ENCODE measurements around the gene PISD. TPM values are rescaled to one million over a fixed set of nuclear protein-coding genes. Genes with fewer than 3 reads are reported as not detected.
"Not testable (repeated sequence)": the region's sequence is repeated elsewhere in the genome, so short reads cannot be mapped to it uniquely, and the experiment has no call there.

PISD gene
- total RNA-seq, 4 donors from 2014 or later, result 15.3 to 19.0 (median 18.5) TPM

- no peak overlapping the region for H3K4me3 ChIP-seq
- ATAC-seq (no peak), DNase-seq (no peak)
- H3K4me1 ChIP-seq, result peaks cover 17 to 22% of the 10 kb centered on the region in 2 donors
- in situ Hi-C loops (cut with MboI; ENCODE audit: low sequenced_read_pairs in 4 of 4), result no loop called here
- intact Hi-C loops (cut with DNase I; ENCODE audit: low total_unique reads), result no loop called here
- H3K36me3 ChIP-seq, result peaks cover 0 to 13% of the 10 kb centered on the region in 2 donors
- no peaks in the 10 kb centered on the region for H3K27me3 ChIP-seq
- TF ChIP-seq POLR2A (IDR thresholded peaks at IDR 0.05), result no peak
- TF ChIP-seq CTCF (IDR thresholded peaks at IDR 0.05 in 4 of 5, conservative IDR thresholded peaks at IDR 0.05 in 1 of 5), result no peak
- no peaks in the 10 kb centered on the region for H3K9me3 ChIP-seq
- H3K27ac ChIP-seq, result no peak overlapping the region
Observed at GRCh38 chr22:31681349-31682345, 19.6 kb upstream of the PISD start.

GRCh38 chr22:31680861-31681341, 18.9 kb upstream of the PISD start:
- Histone ChIP-seq H3K27ac (no peak overlapping the region), H3K36me3 (peaks cover 0 to 10% of the 10 kb centered on the region in 2 donors), H3K4me1 (peaks cover 17 to 26% of the 10 kb centered on the region in 2 donors), H3K27me3 (no peaks in the 10 kb centered on the region), H3K4me3 (no peak overlapping the region), H3K9me3 (no peaks in the 10 kb centered on the region)
- intact Hi-C loops (cut with DNase I; ENCODE audit: low total_unique reads) (no loop called here), in situ Hi-C loops (cut with MboI; ENCODE audit: low sequenced_read_pairs in 4 of 4) (no loop called here)
- no peak for DNase-seq
- ATAC-seq, result no peak
- TF ChIP-seq POLR2A (IDR thresholded peaks at IDR 0.05) (no peak), CTCF (IDR thresholded peaks at IDR 0.05 in 4 of 5, conservative IDR thresholded peaks at IDR 0.05 in 1 of 5) (no peak)

DNA sequence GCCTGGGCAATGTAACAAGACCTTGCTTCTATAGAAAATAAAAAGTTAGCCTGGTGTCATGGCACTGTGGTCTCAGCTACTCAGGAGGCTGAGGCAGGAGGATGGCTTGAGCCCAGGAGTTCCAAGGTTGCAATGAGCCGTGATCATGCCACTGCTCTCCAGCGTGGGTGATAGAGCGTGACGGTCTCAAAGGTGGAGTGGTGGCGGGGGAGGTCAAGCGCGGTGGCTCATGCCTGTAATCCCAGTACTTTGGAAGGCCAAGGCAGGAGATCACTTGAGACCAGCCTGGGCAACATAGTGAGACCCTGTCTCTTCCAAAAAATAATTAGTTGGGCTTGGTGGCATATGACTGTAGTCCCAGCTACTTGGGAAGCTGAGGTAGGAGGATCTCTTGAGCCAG, 16.7 kb upstream of the PISD start:
- TF ChIP-seq POLR2A (IDR thresholded peaks at IDR 0.05), result no peak
- no peak for TF ChIP-seq CTCF (IDR thresholded peaks at IDR 0.05 in 4 of 5, conservative IDR thresholded peaks at IDR 0.05 in 1 of 5)
- intact Hi-C loops (cut with DNase I; ENCODE audit: low total_unique reads) (no loop called here), in situ Hi-C loops (cut with MboI; ENCODE audit: low sequenced_read_pairs in 4 of 4) (no loop called here)
- no peaks in the 10 kb centered on the region for H3K27me3 ChIP-seq
- H3K9me3 ChIP-seq, result no peaks in the 10 kb centered on the region
- H3K4me1 ChIP-seq, result peaks cover 17 to 26% of the 10 kb centered on the region in 2 donors
- DNase-seq, result no peak
- no peaks in the 10 kb centered on the region for H3K36me3 ChIP-seq
- H3K27ac ChIP-seq, result no peak overlapping the region
- no peak overlapping the region for H3K4me3 ChIP-seq
- no peak for ATAC-seq

- in situ Hi-C loops (cut with MboI; ENCODE audit: low sequenced_read_pairs in 4 of 4), result no loop called here
- no peaks in the 10 kb centered on the region for H3K9me3 ChIP-seq
- no peak for TF ChIP-seq CTCF (IDR thresholded peaks at IDR 0.05 in 4 of 5, conservative IDR thresholded peaks at IDR 0.05 in 1 of 5)
- TF ChIP-seq POLR2A (IDR thresholded peaks at IDR 0.05), result peak; percentile 28 to 38
- no peaks in the 10 kb centered on the region for H3K27me3 ChIP-seq
- peak overlapping the region; percentile 45 to 65 (median 52) for H3K4me3 ChIP-seq
- ATAC-seq (peak; percentile 95 to 96), DNase-seq (peak; percentile 81 to 92)
- no peaks in the 10 kb centered on the region for H3K36me3 ChIP-seq
- peak overlapping the region; percentile 41 to 69 (median 54) for H3K27ac ChIP-seq
- H3K4me1 ChIP-seq, result peaks cover 17 to 26% of the 10 kb centered on the region in 2 donors
- intact Hi-C loops (cut with DNase I; ENCODE audit: low total_unique reads), result no loop called here
Observed at GRCh38 chr22:31676700-31677099, 14.7 kb upstream of the PISD start.

DNA sequence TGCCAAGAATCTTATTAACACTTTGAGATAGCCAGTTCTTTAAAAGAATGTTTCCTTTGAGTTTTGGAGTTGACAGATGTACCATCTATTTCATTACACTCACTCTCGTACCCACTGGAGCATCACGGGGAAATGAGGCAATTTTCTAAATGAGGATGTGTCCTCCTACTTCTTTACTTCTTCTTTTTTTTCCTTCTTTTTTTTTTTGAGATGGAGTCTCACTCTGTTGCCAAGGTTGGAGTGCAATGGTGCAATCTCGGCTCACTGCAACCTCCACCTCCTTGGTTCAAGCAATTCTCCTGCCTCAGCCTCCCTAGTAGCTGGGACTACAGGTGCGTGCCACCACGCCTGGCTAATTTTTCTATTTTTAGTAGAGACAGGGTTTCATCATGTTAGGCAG, 12.2 kb upstream of the PISD start:
- H3K27me3 ChIP-seq; intact Hi-C loops (cut with DNase I; ENCODE audit: low total_unique reads); H3K36me3 ChIP-seq; H3K27ac ChIP-seq; H3K4me3 ChIP-seq; ATAC-seq; DNase-seq; H3K9me3 ChIP-seq; H3K4me1 ChIP-seq: not testable (repeated sequence)
- in situ Hi-C loops (cut with MboI; ENCODE audit: low sequenced_read_pairs in 4 of 4), result loop anchor here in 1 of 4 donors (25.0 kb wide), 1 partner anchor 263 kb away; the partner anchor contains the start of gene YWHAH

DNA sequence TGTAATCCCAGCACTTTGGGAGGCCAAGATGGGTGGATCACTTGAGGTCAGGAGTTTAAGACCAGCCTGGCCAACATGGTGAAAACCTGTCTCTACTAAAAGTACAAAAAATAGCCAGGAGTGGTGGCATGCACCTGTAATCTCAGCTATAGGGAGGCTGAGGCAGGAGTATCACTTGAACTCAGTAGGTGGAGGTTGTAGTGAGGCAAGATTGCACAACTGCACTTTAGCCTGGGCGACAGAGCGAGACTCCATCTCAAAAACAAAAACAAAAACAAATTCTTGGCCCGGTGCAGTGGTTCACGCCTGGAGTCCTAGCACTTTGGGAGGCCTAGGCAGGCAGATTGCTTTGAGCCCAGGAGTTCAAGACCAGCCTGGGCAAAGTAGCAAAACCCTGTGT, 6.8 kb upstream of the PISD start:
- not testable (repeated sequence) for H3K4me1 ChIP-seq, H3K27me3 ChIP-seq, H3K4me3 ChIP-seq, H3K36me3 ChIP-seq, ATAC-seq, H3K9me3 ChIP-seq, H3K27ac ChIP-seq, DNase-seq
- intact Hi-C loops (cut with DNase I; ENCODE audit: low total_unique reads) (loop anchor here (10.0 kb wide), 2 partner anchors 276 to 806 kb away; partner anchors contain the start of genes FBXO7 and YWHAH), in situ Hi-C loops (cut with MboI; ENCODE audit: low sequenced_read_pairs in 4 of 4) (loop anchor here in 1 of 4 donors (25.0 kb wide), 1 partner anchor 268 kb away; the partner anchor contains the start of gene YWHAH)
